ENCODE measurements around the gene DNAJB11. TPM values are rescaled to one million over a fixed set of nuclear protein-coding genes. Genes with fewer than 3 reads are reported as not detected.

The DNAJB11 gene
- total RNA-seq, 1 donor from 2014 or later, result 37.8 TPM

DNA sequence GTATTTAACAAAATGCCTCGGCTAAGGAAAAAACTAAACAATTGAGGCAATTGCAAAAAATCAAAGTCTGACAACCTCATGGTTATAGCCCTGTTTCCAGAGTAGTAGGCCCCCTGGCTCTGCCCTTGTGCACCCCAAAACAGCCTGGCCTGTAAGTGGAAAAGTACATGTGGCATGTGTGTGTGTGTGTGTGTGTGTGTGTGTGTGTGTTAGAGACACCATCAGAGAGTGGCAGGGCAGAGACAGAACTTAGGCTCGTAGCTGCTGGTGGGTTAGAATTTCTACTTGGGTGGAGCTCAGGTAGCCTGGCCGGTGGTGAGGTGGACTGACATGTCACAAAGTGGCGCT lies 28.2 kb downstream of the DNAJB11 start:
- intact Hi-C loops (cut with DNase I), result no loop called here
- no peaks in the 10 kb centered on the region for H3K27me3 ChIP-seq (ENCODE audit: low read depth)
- no peak for DNase-seq
- TF ChIP-seq, protein P1, sequence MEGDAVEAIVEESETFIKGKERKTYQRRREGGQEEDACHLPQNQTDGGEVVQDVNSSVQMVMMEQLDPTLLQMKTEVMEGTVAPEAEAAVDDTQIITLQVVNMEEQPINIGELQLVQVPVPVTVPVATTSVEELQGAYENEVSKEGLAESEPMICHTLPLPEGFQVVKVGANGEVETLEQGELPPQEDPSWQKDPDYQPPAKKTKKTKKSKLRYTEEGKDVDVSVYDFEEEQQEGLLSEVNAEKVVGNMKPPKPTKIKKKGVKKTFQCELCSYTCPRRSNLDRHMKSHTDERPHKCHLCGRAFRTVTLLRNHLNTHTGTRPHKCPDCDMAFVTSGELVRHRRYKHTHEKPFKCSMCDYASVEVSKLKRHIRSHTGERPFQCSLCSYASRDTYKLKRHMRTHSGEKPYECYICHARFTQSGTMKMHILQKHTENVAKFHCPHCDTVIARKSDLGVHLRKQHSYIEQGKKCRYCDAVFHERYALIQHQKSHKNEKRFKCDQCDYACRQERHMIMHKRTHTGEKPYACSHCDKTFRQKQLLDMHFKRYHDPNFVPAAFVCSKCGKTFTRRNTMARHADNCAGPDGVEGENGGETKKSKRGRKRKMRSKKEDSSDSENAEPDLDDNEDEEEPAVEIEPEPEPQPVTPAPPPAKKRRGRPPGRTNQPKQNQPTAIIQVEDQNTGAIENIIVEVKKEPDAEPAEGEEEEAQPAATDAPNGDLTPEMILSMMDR (IDR thresholded peaks at IDR 0.05), result no peak
- no peak for ATAC-seq
- no peaks in the 10 kb centered on the region for H3K9me3 ChIP-seq
- no peak overlapping the region for H3K27ac ChIP-seq
- H3K4me1 ChIP-seq, result no peaks in the 10 kb centered on the region
- no peaks in the 10 kb centered on the region for H3K36me3 ChIP-seq
- no peak overlapping the region for H3K4me3 ChIP-seq

DNA sequence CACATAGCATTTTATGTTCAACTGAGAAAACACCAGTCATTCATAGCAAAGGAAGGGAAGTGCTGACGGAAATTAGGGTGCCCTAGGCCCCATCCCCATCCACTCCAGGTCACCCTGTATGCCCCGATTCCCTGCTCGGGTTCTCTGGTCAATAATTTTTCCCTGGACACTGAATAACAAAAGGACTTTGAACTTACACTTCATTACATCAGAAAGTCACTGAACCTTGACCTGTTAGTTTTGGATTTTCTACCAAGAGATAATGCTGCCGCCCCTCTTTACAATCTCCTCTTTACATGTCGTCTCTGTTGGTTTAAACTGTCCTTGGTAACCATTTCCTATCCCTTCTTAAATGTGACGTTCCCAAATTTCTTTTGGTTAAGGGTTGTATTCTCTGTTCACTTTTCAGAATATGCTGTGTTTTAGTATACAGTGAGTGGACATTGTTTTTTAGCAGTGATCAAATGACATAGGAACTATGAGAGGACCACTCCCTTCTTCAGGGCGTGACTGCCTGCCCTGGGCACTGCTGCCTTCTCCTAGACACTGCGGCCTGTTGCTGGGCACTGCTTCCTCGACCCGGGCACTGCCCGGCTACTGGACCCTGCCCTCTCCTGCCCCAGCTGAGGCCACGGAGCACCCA lies 28.7 kb downstream of the DNAJB11 start:
- H3K4me3 ChIP-seq, result no peak overlapping the region
- TF ChIP-seq, protein P1 (IDR thresholded peaks at IDR 0.05), result no peak
- intact Hi-C loops (cut with DNase I), result no loop called here
- H3K4me1 ChIP-seq, result no peaks in the 10 kb centered on the region
- ATAC-seq (peak in 1 of 2 donors; percentile 24), DNase-seq (no peak)
- H3K27ac ChIP-seq, result no peak overlapping the region
- no peaks in the 10 kb centered on the region for H3K9me3 ChIP-seq
- no peaks in the 10 kb centered on the region for H3K27me3 ChIP-seq (ENCODE audit: low read depth)
- H3K36me3 ChIP-seq, result no peaks in the 10 kb centered on the region

GRCh38 chr3:186599785-186600166 lies 29.3 kb downstream of the DNAJB11 start:
- H3K9me3 ChIP-seq, result no peaks in the 10 kb centered on the region
- no peak overlapping the region for H3K27ac ChIP-seq
- no peak overlapping the region for H3K4me3 ChIP-seq
- no peak for ATAC-seq
- H3K4me1 ChIP-seq, result no peaks in the 10 kb centered on the region
- no peaks in the 10 kb centered on the region for H3K27me3 ChIP-seq (ENCODE audit: low read depth)
- H3K36me3 ChIP-seq, result no peaks in the 10 kb centered on the region
- TF ChIP-seq, protein P1 (IDR thresholded peaks at IDR 0.05), result no peak
- DNase-seq, result no peak
- intact Hi-C loops (cut with DNase I), result no loop called here

GRCh38 chr3:186600896-186601295 lies 30.4 kb downstream of the DNAJB11 start:
- TF ChIP-seq, protein P1 (IDR thresholded peaks at IDR 0.05), result no peak
- Histone ChIP-seq H3K4me3 (no peak overlapping the region), H3K27ac (no peak overlapping the region), H3K27me3 (ENCODE audit: low read depth) (no peaks in the 10 kb centered on the region), H3K9me3 (no peaks in the 10 kb centered on the region), H3K4me1 (no peaks in the 10 kb centered on the region), H3K36me3 (no peaks in the 10 kb centered on the region)
- ATAC-seq (no peak), DNase-seq (no peak)
- intact Hi-C loops (cut with DNase I), result no loop called here

- Histone ChIP-seq H3K27ac (no peak overlapping the region), H3K36me3 (no peaks in the 10 kb centered on the region), H3K27me3 (ENCODE audit: low read depth) (no peaks in the 10 kb centered on the region), H3K4me3 (no peak overlapping the region), H3K9me3 (no peaks in the 10 kb centered on the region), H3K4me1 (no peaks in the 10 kb centered on the region)
- no peak for DNase-seq
- intact Hi-C loops (cut with DNase I), result no loop called here
- TF ChIP-seq, protein P1 (IDR thresholded peaks at IDR 0.05), result no peak
- no peak for ATAC-seq
Observed at GRCh38 chr3:186603159-186603558, 32.6 kb downstream of the DNAJB11 start.

Data from lower lobe of right lung (tissue), 2 donors.